Uterus (tissue), 4 donors: ENCODE data around the gene IFNA21. TPM values are rescaled to one million over a fixed set of nuclear protein-coding genes. Genes with fewer than 3 reads are reported as not detected.

Source experiments
- DNase-seq, 2 donors: peaks; one replicate each; pipeline ENCODE4 v3.0.0-alpha.2; 2019 to 2020
- H3K27ac ChIP-seq, 2 donors: fragments of 200-600 bp; sonication (generic); 1 replicate in 1 of 2; 2 replicates in 1 of 2; pipeline ENCODE4 v1.5.1; 2016 to 2018
- H3K27me3 ChIP-seq, 2 donors: fragments of 200-600 bp; sonication (generic); one replicate each; pipeline ENCODE4 v1.5.1; 2018 to 2019; ENCODE audit warnings: control low read depth in 1 of 2
- H3K36me3 ChIP-seq, 2 donors: fragments of 200-600 bp; sonication (generic); one replicate each; pipeline ENCODE4 v1.5.1; 2019; ENCODE audit warnings: control low read depth in 1 of 2
- H3K4me1 ChIP-seq, 2 donors: fragments of 200-600 bp; sonication (generic); one replicate each; pipeline ENCODE4 v1.5.1; 2018 to 2019; ENCODE audit warnings: control low read depth in 1 of 2
- H3K4me3 ChIP-seq, 2 donors: fragments of 200-600 bp; sonication (generic); 1 replicate in 1 of 2; 2 replicates in 1 of 2; pipeline ENCODE4 v1.5.1; 2018 to 2019; ENCODE audit warnings: mild to moderate bottlenecking in 1 of 2
- H3K9me3 ChIP-seq, 2 donors: fragments of 200-600 bp; sonication (generic); one replicate each; pipeline ENCODE4 v1.5.1; 2019; ENCODE audit warnings: control low read depth in 1 of 2
- CTCF ChIP-seq, 4 experiments: fragments of 200-600 bp in 2 of 4; fragments of 450-650 bp in 2 of 4; sonication (generic) in 2 of 4; IDR thresholded peaks; one replicate each; pipeline ENCODE4 v1.5.1; 2016 to 2019; ENCODE audit warnings: antibody characterized with exemption in 4 of 4, mild to moderate bottlenecking in 2 of 4, moderate library complexity in 1 of 4
- POLR2A ChIP-seq, 2 donors: fragments of 450-650 bp; IDR thresholded peaks; one replicate each; pipeline ENCODE4 v1.6.1; 2016; ENCODE audit warnings: antibody characterized with exemption in 2 of 2, mild to moderate bottlenecking in 1 of 2, moderate library complexity in 1 of 2
- intact Hi-C: fragments of 100-400 bp; cut with DNase I; formaldehyde crosslinking; loops from one replicate; pipeline ENCODE4 v1.15.1; 2023; ENCODE audit warnings: low total_unique reads
- small RNA-seq: library from RNA; depleted of rRNA; stranded (forward); fragments of <200 nt; gene quantifications from one replicate; pipeline ENCODE3, GENCODE V24; 2016
- total RNA-seq, 4 donors: library from RNA; depleted of rRNA in 3 of 4; stranded (reverse); fragments of >200 nt in 3 of 4; gene quantifications; one replicate each; pipeline versions ENCODE4 v1.1.0 to v1.2.4, GENCODE V29; 2014 to 2023
- donor health status: DM: yes; HTN: yes; CAD: no.

The IFNA21 gene
- total RNA-seq, 4 donors from 2014 or later = not detected

- H3K4me3 ChIP-seq = no peak overlapping the region
- H3K9me3 ChIP-seq = no peaks in the 10 kb centered on the region
- H3K27ac ChIP-seq = no peak overlapping the region
- no peaks in the 10 kb centered on the region for H3K36me3 ChIP-seq
- H3K27me3 ChIP-seq = no peaks in the 10 kb centered on the region
- DNase-seq = no peak
- intact Hi-C loops = no loop called here
- no peaks in the 10 kb centered on the region for H3K4me1 ChIP-seq
- TF ChIP-seq CTCF (IDR thresholded peaks at IDR 0.05) (no peak), POLR2A (IDR thresholded peaks at IDR 0.05) (no peak)
Measured at GRCh38 chr9:21121595-21122251, 44.7 kb downstream of the IFNA21 start.

GRCh38 chr9:21121079-21121478, 45.4 kb downstream of the IFNA21 start:
- DNase-seq = no peak
- no peaks in the 10 kb centered on the region for H3K27me3 ChIP-seq
- intact Hi-C loops = no loop called here
- H3K9me3 ChIP-seq = no peaks in the 10 kb centered on the region
- H3K4me1 ChIP-seq = no peaks in the 10 kb centered on the region
- no peak overlapping the region for H3K4me3 ChIP-seq
- H3K36me3 ChIP-seq = no peaks in the 10 kb centered on the region
- no peak overlapping the region for H3K27ac ChIP-seq
- TF ChIP-seq CTCF (IDR thresholded peaks at IDR 0.05) (no peak), POLR2A (IDR thresholded peaks at IDR 0.05) (no peak)

- no peak for TF ChIP-seq CTCF (IDR thresholded peaks at IDR 0.05)
- Histone ChIP-seq H3K27ac (no peak overlapping the region), H3K36me3 (no peaks in the 10 kb centered on the region), H3K4me3 (no peak overlapping the region), H3K9me3 (no peaks in the 10 kb centered on the region), H3K27me3 (no peaks in the 10 kb centered on the region), H3K4me1 (no peaks in the 10 kb centered on the region)
- intact Hi-C loops = no loop called here
- DNase-seq = no peak
Measured at GRCh38 chr9:21119093-21119770, 47.2 kb downstream of the IFNA21 start.

Small RNA genes lying within 50 kb of the gene (small RNA-seq; reads per million reads assigned to genes)
- gene RF00019 = not detected

Other genes with a start within 250 kb of the IFNA21 start
- 1 to 10 TPM in 2 of 4 donors, under 1 TPM in 2; under 0.01 to 8.7 (median 2.4) TPM for gene HACD4, start 135.0 kb downstream of the IFNA21 start, total RNA-seq
- not detected for gene IFNB1, start 88.7 kb downstream of the IFNA21 start, total RNA-seq
- not detected for gene IFNW1, start 24.8 kb downstream of the IFNA21 start, total RNA-seq
- not detected for gene IFNA4, start 20.9 kb upstream of the IFNA21 start, total RNA-seq
- not detected for gene IFNA7, start 35.5 kb upstream of the IFNA21 start, total RNA-seq
- gene IFNA10, start 40.5 kb upstream of the IFNA21 start, total RNA-seq = not detected
- gene IFNA16, start 50.7 kb upstream of the IFNA21 start, total RNA-seq = not detected
- not detected for gene IFNA17, start 61.6 kb upstream of the IFNA21 start, total RNA-seq
- gene IFNA14, start 73.3 kb upstream of the IFNA21 start, total RNA-seq = not detected
- under 1 TPM in 1 of 4 donors, not detected in 3; 0.91 TPM for gene IFNA5, start 138.7 kb upstream of the IFNA21 start, total RNA-seq
- gene KLHL9, start 168.7 kb upstream of the IFNA21 start, total RNA-seq = 10 to 100 TPM; 24.7 to 88.5 (median 29.9) TPM
- gene IFNA6, start 184.2 kb upstream of the IFNA21 start, total RNA-seq = not detected
- not detected for gene IFNA13, start 201.4 kb upstream of the IFNA21 start, total RNA-seq
- gene IFNA2, start 218.7 kb upstream of the IFNA21 start, total RNA-seq = not detected
- gene IFNA8, start 242.5 kb upstream of the IFNA21 start, total RNA-seq = not detected